NT2/D1 (cell line): ENCODE data around the gene IFT57.

Experiments
- SUZ12 ChIP-seq: IDR thresholded peaks from 2 replicates; pipeline ENCODE4 v1.6.1; 2011; ENCODE audit not compliant: insufficient read length, insufficient read depth; ENCODE audit errors: extremely low read depth
- YY1 ChIP-seq: IDR thresholded peaks from 2 replicates; pipeline ENCODE4 v1.6.1; 2011; ENCODE audit not compliant: insufficient read length, insufficient read depth
- ZNF274 ChIP-seq: IDR thresholded peaks from 2 replicates; pipeline ENCODE4 v1.6.1; 2011; ENCODE audit warnings: mild to moderate bottlenecking, low read depth, low read length

GRCh38 chr3:108255131-108255530, 32.9 kb upstream of the IFT57 start:
- no peak for TF ChIP-seq YY1
- TF ChIP-seq ZNF274: no peak
- no peak for TF ChIP-seq SUZ12
